ENCODE results near the gene CLDN7.

The CLDN7 gene

DNA sequence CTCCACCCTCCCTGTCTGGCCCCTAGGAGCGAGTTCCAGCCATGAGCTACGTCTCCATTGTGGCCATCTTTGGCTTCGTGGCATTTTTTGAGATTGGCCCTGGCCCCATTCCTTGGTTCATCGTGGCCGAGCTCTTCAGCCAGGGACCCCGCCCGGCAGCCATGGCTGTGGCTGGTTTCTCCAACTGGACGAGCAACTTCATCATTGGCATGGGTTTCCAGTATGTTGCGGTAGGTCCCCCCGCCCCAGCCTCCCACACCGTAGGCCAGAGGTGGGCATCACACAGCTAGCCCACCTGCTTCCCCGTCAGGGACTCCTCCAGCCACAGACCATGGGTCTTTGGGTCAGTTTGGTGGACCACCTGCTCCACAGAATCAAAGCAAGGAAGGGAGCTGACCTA lies 23.4 kb upstream of the CLDN7 start:
- DNase-seq (ENCODE audit: low spot score) = no peak

DNA sequence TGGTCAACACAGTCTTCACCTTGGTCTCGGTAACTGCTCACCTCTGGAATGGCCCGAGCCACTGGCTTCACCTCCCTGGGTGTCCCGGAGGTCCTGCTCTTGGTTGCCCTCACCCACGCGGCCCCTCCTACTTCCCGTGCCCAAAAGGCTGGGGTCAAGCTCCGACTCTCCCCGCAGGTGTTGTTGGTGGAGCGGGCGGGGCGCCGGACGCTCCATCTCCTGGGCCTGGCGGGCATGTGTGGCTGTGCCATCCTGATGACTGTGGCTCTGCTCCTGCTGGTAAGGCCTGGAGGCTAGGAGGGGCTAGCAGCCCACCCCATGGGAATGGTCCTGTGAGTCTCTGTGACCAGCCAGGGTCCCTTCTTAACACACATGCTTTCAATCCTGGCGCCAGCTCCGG lies 22.6 kb upstream of the CLDN7 start:
- DNase-seq (ENCODE audit: low spot score) = no peak

DNA sequence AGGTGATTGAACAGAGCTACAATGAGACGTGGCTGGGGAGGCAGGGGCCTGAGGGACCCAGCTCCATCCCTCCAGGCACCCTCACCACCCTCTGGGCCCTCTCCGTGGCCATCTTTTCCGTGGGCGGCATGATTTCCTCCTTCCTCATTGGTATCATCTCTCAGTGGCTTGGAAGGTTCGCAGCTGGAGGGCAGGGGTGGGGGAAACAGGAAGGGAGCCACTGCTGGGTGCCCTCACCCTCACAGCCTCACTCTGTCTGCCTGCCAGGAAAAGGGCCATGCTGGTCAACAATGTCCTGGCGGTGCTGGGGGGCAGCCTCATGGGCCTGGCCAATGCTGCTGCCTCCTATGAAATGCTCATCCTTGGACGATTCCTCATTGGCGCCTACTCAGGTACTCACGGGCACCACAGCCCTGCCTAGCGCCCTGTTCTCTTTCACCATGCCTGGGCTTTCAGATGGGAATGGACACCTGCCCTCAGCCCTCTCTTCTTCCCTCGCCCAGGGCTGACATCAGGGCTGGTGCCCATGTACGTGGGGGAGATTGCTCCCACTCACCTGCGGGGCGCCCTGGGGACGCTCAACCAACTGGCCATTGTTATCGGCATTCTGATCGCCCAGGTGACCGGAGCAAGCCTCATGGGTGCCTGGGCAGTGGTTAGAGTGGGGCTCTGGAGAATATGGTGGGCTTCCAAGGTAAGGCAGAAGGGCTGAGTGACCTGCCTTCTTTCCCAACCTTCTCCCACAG lies 21.4 kb upstream of the CLDN7 start:
- DNase-seq (ENCODE audit: low spot score) = no peak

DNA sequence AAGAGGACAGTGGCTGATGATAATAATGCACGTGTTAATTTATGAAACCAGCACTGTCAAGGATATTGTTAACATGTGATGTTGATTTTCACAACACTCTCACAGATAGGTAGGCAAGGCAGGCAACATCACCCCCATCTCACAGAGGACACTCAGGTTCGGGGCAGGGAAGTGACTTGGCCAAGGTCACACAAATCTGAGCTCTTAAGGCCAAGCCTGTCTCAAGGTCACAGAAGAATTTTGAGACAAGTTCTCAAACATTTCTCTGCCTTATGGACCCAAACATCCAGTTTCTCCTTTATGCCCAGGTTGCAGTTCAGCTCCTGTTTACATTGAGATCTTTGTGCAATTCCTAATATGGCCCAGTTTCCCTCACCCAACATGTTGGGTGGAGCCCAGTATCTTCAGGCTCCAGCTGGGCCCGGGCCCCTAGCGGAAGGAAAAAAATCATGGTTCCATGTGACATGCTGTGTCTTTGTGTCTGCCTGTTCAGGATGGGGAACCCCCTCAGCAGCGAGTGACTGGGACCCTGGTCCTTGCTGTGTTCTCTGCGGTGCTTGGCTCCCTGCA lies 20.6 kb upstream of the CLDN7 start:
- no peak for DNase-seq (ENCODE audit: low spot score)

DNA sequence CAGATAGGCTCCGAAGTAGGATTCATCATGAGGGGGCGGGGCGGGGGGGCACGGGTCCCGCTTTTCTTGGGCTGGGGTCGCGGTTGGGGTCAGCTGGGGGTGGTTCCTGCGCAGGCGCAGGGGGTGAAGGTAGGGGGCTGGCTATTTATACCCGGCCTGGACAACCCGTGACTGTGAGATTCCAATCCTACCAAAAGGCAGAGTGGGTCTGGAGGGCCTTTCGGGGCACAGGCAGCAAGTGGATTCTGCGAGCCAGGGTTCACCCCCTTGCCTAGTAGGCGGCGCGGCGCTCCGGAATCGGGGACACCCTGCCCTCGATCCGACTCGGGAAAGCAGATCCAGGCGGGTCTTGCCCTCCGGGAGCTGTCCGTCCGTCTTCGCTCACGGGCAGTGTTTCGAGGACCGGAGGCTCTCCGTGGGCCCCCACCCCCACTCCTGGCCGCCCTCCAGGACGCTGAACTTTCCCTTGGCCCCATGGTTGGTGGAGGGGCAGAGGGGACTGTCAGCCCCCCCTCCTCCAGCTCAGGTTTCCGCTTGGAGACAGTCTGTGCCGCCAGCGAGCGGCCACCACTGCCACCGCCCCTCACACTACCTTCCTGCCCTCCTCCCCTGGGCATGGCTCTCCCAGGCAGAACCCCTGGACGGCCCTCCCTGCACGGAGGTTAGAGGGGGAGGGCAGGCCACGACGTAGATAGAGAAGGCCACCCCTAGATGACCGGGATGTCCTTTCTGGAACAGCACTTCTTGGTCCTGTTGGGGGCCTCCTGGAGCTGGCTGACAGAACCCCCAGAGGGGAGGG lies 19.9 kb upstream of the CLDN7 start:
- no peak for DNase-seq (ENCODE audit: low spot score)

- DNase-seq (ENCODE audit: low spot score) = peak; percentile 90
Observed at GRCh38 chr17:7281074-7281952, 19.0 kb upstream of the CLDN7 start, which contains the start of gene SLC2A4. TSS of gene SLC2A4 (plus strand) at chr17:7281718. CDS start at chr17:7281935, 217 bp downstream.

DNA sequence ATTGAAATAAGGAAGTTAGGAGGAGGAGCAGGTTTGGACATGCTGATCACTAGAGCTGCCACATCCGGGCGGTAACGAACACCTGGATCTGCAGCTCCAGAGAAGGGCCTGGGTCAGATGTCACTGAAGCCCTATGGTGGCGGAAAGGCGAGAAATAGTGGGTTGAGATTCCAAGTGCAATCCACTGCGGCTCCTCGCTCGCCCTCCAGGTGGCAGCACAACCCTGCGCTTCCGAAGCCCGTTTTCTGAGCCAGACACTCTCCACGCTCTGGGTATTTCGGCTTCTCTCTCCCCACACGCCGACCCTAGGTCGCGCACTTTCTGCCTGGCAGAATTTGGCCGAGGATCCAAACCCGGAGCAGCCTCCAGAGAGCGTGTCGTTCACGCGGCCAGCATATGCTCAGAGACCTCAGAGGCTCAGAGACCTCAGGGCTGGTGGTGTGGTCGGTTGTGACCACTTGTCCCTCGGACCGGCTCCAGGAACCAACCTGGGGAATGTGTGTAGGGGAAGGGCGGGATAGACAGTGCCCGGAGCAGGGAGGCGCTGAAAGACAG lies 18.3 kb upstream of the CLDN7 start:
- peak; percentile 88 for DNase-seq (ENCODE audit: low spot score)

- DNase-seq (ENCODE audit: low spot score) = no peak
Observed at GRCh38 chr17:7279448-7279847, 17.2 kb upstream of the CLDN7 start.

DNA sequence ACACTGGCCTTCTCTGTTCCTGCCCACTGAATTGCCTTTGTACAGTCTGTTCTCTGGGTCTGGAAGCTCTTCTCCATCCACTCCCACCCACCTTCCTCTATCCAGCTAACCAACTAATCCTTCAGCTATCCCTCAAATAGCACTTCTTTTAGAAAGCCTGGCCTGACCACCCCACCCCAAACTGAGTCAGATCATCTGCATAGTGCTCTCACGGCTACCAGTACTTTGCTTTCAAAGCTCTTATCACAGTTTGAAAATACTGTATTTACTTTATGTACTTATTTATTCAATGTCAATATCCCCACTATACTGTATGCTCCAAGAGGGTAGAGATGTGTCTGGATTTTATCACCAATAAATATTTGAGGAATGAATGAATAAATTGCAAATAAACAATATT lies 4.5 kb upstream of the CLDN7 start:
- DNase-seq (ENCODE audit: low spot score) = no peak

- no peak for DNase-seq (ENCODE audit: low spot score)
Observed at GRCh38 chr17:7263801-7264078, 1.5 kb upstream of the CLDN7 start.

- no peak for DNase-seq (ENCODE audit: low spot score)
Observed at GRCh38 chr17:7262935-7263800, 890 bp upstream of the CLDN7 start.

DNA sequence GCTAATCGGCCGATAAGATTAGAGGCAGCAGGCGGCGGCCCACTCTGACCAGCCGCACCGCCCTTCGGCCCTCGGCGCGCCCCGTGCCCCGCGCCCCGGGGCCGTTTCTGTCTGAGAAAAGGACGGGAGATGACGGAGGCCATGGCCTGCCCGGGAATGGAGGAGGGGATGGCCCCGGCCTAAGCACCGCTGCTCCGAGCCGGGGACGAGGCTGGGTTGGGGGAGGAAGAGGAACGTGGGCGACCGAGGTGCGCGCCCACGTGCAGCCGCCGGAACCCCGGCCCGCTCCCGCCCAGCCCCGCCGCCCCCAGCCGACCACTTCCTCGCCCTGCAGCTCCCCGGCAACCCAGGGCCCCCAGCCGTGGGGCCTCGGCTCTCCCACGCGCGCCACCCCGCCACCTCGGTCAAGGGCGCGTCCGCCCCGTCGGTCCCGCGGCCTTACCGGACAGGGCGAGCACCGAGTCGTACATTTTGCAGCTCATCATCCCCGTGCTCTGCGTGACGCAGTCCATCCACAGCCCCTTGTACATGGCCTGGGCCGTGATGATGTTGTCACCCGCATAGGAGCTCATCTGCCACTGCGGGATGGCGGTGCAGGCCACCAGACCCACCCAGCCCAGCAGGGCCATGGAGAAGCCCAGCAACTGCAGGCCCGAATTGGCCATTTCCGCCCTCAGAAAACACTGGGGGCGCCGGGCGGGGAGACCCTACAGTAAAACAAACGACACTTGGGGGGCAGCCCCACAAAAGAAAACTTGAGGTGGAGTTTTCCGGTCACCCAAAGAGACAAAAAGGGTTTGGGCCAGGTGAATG lies 693 bp downstream of the CLDN7 start:
- no peak for DNase-seq (ENCODE audit: low spot score)

GRCh38 chr17:7260651-7261378 lies 1.5 kb downstream of the CLDN7 start:
- DNase-seq (ENCODE audit: low spot score) = no peak

- no peak for DNase-seq (ENCODE audit: low spot score)
Observed at GRCh38 chr17:7260151-7260550, 2.1 kb downstream of the CLDN7 start.

DNA sequence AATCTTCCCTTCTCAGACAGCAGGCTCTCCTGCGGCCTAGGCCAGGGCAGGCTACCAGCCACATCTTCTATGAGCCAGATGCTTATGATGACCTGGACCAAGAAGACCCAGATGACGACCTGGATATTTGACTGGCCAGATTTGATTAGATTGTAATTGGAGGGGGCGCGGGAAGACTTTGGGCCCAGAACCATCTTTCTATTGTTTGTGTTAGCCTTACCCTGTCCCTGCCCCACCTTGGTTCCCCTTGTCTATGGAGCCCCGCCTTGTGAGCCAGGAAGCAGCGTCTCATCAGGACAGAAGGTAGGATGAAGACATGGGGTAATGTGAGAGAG lies 2.8 kb downstream of the CLDN7 start:
- DNase-seq (ENCODE audit: low spot score) = no peak

- no peak for DNase-seq (ENCODE audit: low spot score)
Observed at GRCh38 chr17:7258731-7259554, 3.3 kb downstream of the CLDN7 start.

DNA sequence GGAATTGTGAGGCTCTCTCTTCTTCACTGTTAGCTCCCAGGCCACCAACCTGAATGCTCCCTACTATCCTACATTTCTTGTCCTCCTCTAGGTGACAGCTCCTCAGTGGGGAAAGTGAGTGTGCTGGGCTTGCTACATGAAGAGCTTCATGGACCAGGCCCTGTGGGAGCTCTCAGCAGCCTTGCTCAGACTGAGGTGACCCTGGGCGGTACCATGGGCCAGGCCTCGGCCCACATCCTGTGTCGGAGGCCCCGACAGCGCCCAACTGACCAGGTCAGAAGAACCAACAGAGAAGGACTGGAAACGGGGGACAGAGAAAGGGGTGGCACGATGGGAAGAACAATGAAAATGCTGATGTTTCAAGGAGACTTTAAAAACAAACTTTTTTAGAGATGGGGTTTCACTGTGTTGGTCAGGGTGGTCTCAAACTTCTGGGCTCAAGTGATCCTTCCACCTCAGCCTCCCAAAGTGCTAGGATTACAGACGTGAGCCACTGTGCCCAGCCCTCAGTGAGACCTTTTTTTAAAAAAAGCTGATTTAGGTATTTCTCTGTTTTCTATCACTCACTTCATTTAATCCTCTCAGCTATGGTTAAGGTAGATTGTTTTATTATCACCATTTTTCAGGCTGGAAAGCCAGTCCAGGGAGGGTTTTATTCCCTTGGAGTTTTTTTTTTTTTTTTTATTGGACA lies 5.4 kb downstream of the CLDN7 start:
- DNase-seq (ENCODE audit: low spot score) = no peak

DNA sequence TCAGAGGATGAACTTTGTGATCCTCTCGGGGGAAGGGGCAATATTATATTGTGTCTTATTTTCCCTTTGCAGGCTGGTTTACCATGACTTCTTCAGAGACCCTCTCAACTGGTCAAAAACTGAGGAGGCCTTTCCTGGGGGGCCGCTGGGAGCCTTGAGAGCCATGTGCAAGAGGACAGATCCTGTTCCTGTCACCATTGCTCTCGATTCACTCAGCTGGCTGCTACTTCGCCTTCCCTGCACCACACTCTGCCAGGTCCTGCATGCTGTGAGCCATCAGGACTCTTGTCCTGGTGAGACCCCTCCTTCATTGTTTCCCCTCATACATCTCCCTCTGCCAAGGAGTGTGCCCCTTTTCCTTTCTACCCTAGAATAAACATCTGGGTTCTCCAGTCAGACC lies 7.8 kb downstream of the CLDN7 start:
- DNase-seq (ENCODE audit: low spot score) = no peak

Data from cerebellar cortex (tissue), 1 donor.